Posterior vena cava (tissue), 2 donors: ENCODE data around the gene CAMK1. TPM values are rescaled to one million over a fixed set of nuclear protein-coding genes. Genes with fewer than 3 reads are reported as not detected.
A peak's percentile ranks its signal among the peaks of the same experiment; 100 is the strongest.

ENCODE experiments used
- DNase-seq: peaks from one replicate; pipeline ENCODE4 v3.0.0-alpha.2; 2020; ENCODE audit warnings: low spot score
- intact Hi-C, 2 donors: fragments of 100-400 bp; cut with DNase I; formaldehyde crosslinking; loops; one replicate each; pipeline versions ENCODE4 v1.14.1 to v1.14.2; 2022 to 2023
- total RNA-seq, 2 donors: library from RNA; stranded (reverse); fragmentation: NEBNext Ultra II Directional; extraction: Animal tissue kit (Norgen Biotek cat#: 25700); gene quantifications; one replicate each; pipeline ENCODE4 v1.2.1, GENCODE V29; 2021
- donor health status: DM: yes; HTN: yes; CAD: no.
- donor health status: DM: yes; HTN: yes; CAD: no.

CAMK1 gene
- total RNA-seq, 2 donors from 2014 or later = 47.8 to 50.6 TPM

GRCh38 chr3:9749296-9749644 lies 20.5 kb downstream of the CAMK1 start:
- intact Hi-C loops = no loop called here
- no peak for DNase-seq

GRCh38 chr3:9748031-9748430 lies 21.7 kb downstream of the CAMK1 start:
- no peak for DNase-seq
- intact Hi-C loops = no loop called here

- intact Hi-C loops = loop anchor here in 1 of 2 donors (2.0 kb wide), 1 partner anchor 14 kb away; no protein-coding TSS in a partner anchor
- no peak for DNase-seq
Observed at GRCh38 chr3:9747267-9747666, 22.5 kb downstream of the CAMK1 start.

GRCh38 chr3:9746330-9746729 lies 23.4 kb downstream of the CAMK1 start:
- no peak for DNase-seq
- intact Hi-C loops = loop anchor here in 1 of 2 donors (2.0 kb wide), 1 partner anchor 14 kb away; no protein-coding TSS in a partner anchor

- no peak for DNase-seq
- intact Hi-C loops = no loop called here
Observed at GRCh38 chr3:9745521-9745920, 24.2 kb downstream of the CAMK1 start.

GRCh38 chr3:9744162-9744561 lies 25.6 kb downstream of the CAMK1 start:
- intact Hi-C loops = no loop called here
- DNase-seq = peak; percentile 67

- intact Hi-C loops = no loop called here
- DNase-seq = peak; percentile 74
Observed at GRCh38 chr3:9743548-9743947, 26.2 kb downstream of the CAMK1 start.

GRCh38 chr3:9742560-9742959 lies 27.2 kb downstream of the CAMK1 start:
- intact Hi-C loops = no loop called here
- no peak for DNase-seq

- DNase-seq = peak; percentile 77
- intact Hi-C loops = no loop called here
Observed at GRCh38 chr3:9739181-9739580, 30.6 kb downstream of the CAMK1 start.

GRCh38 chr3:9736831-9737230 lies 32.9 kb downstream of the CAMK1 start:
- intact Hi-C loops = no loop called here
- DNase-seq = no peak

GRCh38 chr3:9732740-9733115 lies 37.0 kb downstream of the CAMK1 start:
- DNase-seq = no peak
- intact Hi-C loops = loop anchor here in 1 of 2 donors (2.0 kb wide), 1 partner anchor 14 kb away; no protein-coding TSS in a partner anchor

- intact Hi-C loops = loop anchor here in 1 of 2 donors (2.0 kb wide), 1 partner anchor 15 kb away; no protein-coding TSS in a partner anchor
- peak; percentile 85 for DNase-seq
Observed at GRCh38 chr3:9732080-9732739, 37.5 kb downstream of the CAMK1 start.

- intact Hi-C loops = loop anchor here in 1 of 2 donors (2.0 kb wide), 1 partner anchor 15 kb away; no protein-coding TSS in a partner anchor
- DNase-seq = peak; percentile 100
Observed at GRCh38 chr3:9731206-9732079, 38.3 kb downstream of the CAMK1 start, which contains the start of gene BRPF1. Gene BRPF1, plus strand, starts transcription at chr3:9731735. Its CDS starts 2,406 bp downstream, at chr3:9734141.

GRCh38 chr3:9730657-9731205 lies 39.0 kb downstream of the CAMK1 start:
- intact Hi-C loops = no loop called here
- DNase-seq = no peak

GRCh38 chr3:9729419-9729818 lies 40.3 kb downstream of the CAMK1 start:
- intact Hi-C loops = no loop called here
- no peak for DNase-seq

- no peak for DNase-seq
- intact Hi-C loops = no loop called here
Observed at GRCh38 chr3:9727743-9728142, 42.0 kb downstream of the CAMK1 start.

- intact Hi-C loops = no loop called here
- no peak for DNase-seq
Observed at GRCh38 chr3:9727041-9727595, 42.6 kb downstream of the CAMK1 start.

GRCh38 chr3:9725775-9726515 lies 43.8 kb downstream of the CAMK1 start:
- DNase-seq = no peak
- intact Hi-C loops = no loop called here

- intact Hi-C loops = no loop called here
- no peak for DNase-seq
Observed at GRCh38 chr3:9721700-9722060, 48.1 kb downstream of the CAMK1 start.
